Activated CD4-positive, alpha-beta T cell treated with anti-CD3 and anti-CD28 coated beads, Interleukin-2, amount 50 U/mL, for 4 hours (primary cell): ENCODE data around the gene ZG16B.

Experiments
- DNase-seq, 2 experiments: peaks; one replicate each; pipeline ENCODE4 v3.0.0-alpha.2; 2020

The ZG16B gene, protein sequence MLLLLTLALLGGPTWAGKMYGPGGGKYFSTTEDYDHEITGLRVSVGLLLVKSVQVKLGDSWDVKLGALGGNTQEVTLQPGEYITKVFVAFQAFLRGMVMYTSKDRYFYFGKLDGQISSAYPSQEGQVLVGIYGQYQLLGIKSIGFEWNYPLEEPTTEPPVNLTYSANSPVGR

DNA sequence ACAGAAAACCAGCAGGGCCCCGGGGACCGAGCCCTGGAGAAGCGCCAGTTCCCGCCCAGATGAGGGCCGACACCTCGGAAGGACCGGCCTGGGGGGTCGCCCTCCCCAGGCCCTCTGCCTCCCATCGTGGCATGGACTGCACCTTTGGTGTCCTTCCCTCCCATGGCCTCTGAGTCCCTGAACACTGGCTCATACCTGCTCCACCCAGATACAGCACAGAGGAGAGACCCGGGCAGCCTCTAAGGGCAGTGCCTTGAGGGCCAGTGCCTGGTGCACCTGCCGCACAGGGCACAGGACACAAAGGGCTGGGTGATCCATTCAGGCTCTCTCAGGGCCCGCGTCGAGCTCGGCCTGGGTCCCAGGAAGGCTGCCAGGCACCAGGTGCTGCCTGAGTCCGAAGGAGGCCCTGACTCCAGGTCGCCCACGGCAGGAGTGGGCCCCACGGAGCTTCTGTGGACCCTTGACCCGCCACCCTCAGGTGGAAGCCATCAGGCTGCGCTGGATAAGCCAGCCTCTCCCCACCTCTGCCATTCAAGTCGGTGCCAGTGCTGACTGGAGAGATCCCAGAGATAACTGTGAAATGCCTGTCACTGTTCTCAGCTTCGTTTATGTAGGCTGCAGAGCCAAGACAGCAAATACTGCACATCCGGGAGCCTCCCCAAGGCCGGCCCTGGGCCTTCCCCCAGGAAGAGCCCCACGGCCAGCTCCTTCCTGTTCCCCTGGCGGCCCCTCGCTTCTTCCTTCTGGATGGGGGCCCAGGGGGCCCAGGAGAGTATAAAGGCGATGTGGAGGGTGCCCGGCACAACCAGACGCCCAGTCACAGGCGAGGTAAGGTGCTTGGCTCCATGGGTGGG is at the start of gene ZG16B:
TSS of gene ZG16B (plus strand) at position 803 of the 854 bp plus-strand sequence. CDS start 139 bp downstream, outside the sequence.
- DNase-seq = no peak

GRCh38 chr16:2782583-2783351 is 47.3 kb upstream of the ZG16B start:
- DNase-seq = no peak

DNA sequence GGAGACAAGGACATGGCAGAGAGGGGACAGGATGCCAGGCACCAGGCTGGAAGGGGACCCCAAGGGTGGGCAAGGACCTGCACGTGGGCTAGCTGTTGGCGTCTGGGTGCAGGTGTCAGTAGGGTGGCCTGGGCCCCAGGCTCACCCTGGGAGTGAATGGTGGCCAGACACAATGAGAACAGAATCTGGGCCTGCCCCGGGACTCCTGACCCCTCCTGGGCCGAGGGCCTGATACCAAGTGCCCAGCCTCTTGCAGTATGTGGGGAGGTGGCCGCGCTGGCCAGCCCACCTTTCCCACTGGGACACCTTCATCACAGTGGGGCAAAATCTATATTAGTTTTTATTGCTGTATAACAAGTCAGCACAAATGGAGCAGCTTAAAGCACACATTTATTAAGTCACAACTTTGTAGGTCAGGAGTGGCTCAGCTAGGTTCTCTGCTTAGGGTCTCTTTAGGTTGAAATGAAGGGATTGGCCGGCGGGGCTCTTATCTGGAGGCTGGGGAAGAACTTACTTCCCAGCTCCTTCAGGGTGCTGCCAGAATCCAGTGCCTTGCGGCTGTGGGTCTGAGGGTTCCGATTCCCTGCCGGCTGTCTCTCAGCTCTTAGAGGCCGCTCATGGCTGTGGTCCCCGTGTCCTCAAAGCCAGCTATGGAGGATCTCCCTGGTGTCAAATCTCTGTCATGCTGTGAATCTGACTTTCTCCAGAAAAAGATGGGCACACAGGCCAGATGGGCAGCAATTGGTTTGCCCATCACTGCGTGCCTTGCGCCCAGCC is 46.3 kb upstream of the ZG16B start:
- DNase-seq = no peak

DNA sequence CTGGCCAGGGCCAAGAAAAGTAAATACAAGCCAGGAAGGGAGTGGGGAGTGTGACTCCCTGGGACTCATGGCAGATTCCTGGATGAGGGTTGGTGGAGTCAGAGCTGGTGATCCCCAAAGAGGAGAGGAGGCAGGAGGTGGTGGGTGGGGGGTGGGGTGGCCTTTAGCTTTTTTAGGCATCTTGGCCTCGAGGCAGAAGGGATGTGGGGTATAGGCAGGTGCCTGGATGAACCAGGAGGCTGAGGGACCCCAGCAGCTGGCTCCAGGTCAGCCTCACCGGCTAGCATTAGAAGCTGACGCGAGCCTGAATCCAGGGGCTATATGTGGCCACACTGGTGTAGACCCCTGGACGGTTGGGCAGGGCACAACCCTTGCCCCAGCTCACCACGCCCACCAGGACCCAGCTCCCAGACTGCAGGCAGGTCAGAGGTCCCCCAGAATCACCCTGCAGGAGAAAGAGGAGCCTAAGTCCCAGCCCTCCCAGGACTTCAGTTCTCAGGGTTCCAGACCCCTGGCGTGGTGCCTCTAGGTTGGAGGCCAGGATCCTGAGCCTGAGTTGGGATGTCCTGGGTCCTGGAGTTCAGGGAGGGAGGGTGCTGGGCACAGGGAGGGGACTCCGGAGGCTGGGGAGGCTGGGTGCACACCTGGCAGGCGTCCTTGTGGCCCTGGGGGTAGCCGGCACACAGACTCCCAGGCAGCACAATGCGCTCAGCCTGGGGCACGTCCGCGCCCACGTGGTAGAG is 45.6 kb upstream of the ZG16B start:
- DNase-seq = no peak

- DNase-seq = no peak
Measured at GRCh38 chr16:2785101-2785991, 44.8 kb upstream of the ZG16B start.

DNA sequence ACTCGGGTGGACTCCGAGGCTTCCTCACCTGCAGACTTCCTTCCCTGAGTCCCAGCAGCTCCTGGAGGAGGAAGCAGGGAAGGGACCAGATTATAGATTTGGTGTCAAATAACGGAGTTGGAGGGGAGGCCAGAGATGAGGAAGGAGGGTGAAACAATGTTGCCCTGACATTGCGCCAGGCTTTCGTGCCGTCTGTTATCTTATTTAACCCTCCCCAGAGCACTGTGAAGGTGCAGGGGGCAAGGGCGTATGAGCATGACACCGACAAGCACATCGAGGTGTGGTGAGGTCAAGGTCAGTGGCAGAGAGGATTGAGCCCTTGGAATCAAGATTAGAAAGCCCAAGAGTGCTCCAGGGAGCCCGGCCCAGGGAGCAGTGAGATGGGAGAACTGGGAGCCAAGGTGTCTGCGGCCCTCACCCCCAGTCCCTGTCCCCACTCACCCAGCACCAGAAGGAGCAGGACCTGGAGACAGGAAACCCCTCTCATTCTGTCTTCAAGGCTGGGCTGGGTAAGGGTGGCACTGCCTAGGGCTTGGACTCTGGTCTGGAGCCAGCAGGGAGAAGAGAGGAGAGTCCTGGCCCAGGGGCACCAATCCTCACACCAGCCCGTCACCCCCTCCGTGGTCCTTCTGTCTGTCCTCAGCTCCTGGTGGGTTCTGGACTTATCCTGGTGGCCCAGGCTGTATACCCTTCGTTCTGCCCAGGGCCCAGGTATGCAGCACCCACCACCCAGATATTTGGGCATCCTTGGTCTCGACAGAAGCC is 43.9 kb upstream of the ZG16B start:
- no peak for DNase-seq

GRCh38 chr16:2786826-2787151 is 43.3 kb upstream of the ZG16B start:
- DNase-seq = no peak

- DNase-seq = no peak
Measured at GRCh38 chr16:2787406-2787805, 42.7 kb upstream of the ZG16B start, which contains the start of gene PRSS33. Gene PRSS33 (minus strand): TSS chr16:2787560. CDS start chr16:2786547, 1,013 bp downstream.

- no peak for DNase-seq
Measured at GRCh38 chr16:2787961-2788360, 42.1 kb upstream of the ZG16B start.

GRCh38 chr16:2790631-2791030 is 39.5 kb upstream of the ZG16B start:
- no peak for DNase-seq

- DNase-seq = no peak
Measured at GRCh38 chr16:2791174-2791573, 38.9 kb upstream of the ZG16B start.

GRCh38 chr16:2792940-2793339 is 37.2 kb upstream of the ZG16B start:
- no peak for DNase-seq

GRCh38 chr16:2795395-2796143 is 34.5 kb upstream of the ZG16B start:
- no peak for DNase-seq

DNA sequence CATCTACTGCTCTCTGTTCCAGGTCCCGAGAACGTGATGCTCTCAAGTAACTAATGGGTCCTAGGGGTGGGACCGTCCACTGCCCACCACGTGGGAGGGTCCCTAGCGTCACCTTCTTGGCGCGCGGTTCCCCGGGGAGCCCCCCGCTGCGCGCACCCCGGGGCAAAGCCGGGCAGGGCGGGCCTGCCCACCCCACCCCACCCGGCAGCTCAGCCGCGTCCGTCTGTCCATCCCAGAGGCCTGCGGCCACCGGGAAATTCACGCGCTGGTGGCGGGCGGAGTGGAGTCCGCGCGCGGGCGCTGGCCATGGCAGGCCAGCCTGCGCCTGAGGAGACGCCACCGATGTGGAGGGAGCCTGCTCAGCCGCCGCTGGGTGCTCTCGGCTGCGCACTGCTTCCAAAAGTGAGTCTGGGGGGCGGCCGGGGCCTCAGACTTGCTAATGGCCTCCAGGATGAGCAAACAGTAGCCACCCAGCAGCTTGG is 31.3 kb upstream of the ZG16B start:
- no peak for DNase-seq

- no peak for DNase-seq
Measured at GRCh38 chr16:2799205-2799858, 30.8 kb upstream of the ZG16B start.

GRCh38 chr16:2799859-2800226 is 30.3 kb upstream of the ZG16B start:
- no peak for DNase-seq

- no peak for DNase-seq
Measured at GRCh38 chr16:2803545-2804195, 26.4 kb upstream of the ZG16B start.

DNA sequence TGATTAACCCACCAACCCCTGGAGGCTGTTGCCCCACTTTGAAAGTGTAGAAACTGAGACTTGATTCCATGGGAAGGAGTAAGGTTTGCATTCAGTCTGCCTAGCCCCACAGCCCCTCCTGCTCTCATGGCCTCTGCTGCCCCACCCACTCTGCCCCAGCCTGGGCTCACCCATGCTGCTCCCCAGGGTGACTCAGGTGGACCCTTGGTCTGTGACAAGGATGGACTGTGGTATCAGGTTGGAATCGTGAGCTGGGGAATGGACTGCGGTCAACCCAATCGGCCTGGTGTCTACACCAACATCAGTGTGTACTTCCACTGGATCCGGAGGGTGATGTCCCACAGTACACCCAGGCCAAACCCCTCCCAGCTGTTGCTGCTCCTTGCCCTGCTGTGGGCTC is 25.4 kb upstream of the ZG16B start:
- DNase-seq = no peak
